ENCODE results near the gene RND3.

RND3 gene

GRCh38 chr2:150494234-150494945, 6.9 kb upstream of the RND3 start:
- in situ Hi-C loops (cut with HindIII; ENCODE audit: low sequenced_read_pairs): no loop called here

GRCh38 chr2:150491943-150492342, 4.5 kb upstream of the RND3 start:
- in situ Hi-C loops (cut with HindIII; ENCODE audit: low sequenced_read_pairs): no loop called here

- in situ Hi-C loops (cut with HindIII; ENCODE audit: low sequenced_read_pairs): no loop called here
These were observed 4.0 kb upstream of the RND3 start for GRCh38 chr2:150491430-150491829.

- in situ Hi-C loops (cut with HindIII; ENCODE audit: low sequenced_read_pairs): no loop called here
These were observed 3.0 kb upstream of the RND3 start for GRCh38 chr2:150490466-150490865.

- in situ Hi-C loops (cut with HindIII; ENCODE audit: low sequenced_read_pairs): no loop called here
These were observed 655 bp downstream of the RND3 start for GRCh38 chr2:150486539-150487484.

GRCh38 chr2:150485871-150486538, 1.5 kb downstream of the RND3 start:
- in situ Hi-C loops (cut with HindIII; ENCODE audit: low sequenced_read_pairs): no loop called here

GRCh38 chr2:150485114-150485870, 2.2 kb downstream of the RND3 start:
- in situ Hi-C loops (cut with HindIII; ENCODE audit: low sequenced_read_pairs): no loop called here

GRCh38 chr2:150484461-150485021, 2.9 kb downstream of the RND3 start:
- in situ Hi-C loops (cut with HindIII; ENCODE audit: low sequenced_read_pairs): no loop called here

- in situ Hi-C loops (cut with HindIII; ENCODE audit: low sequenced_read_pairs): no loop called here
These were observed 3.5 kb downstream of the RND3 start for GRCh38 chr2:150484006-150484405.

- in situ Hi-C loops (cut with HindIII; ENCODE audit: low sequenced_read_pairs): no loop called here
These were observed 3.9 kb downstream of the RND3 start for GRCh38 chr2:150483532-150483931.

GRCh38 chr2:150482667-150483400, 4.6 kb downstream of the RND3 start:
- in situ Hi-C loops (cut with HindIII; ENCODE audit: low sequenced_read_pairs): no loop called here

- in situ Hi-C loops (cut with HindIII; ENCODE audit: low sequenced_read_pairs): no loop called here
These were observed 5.4 kb downstream of the RND3 start for GRCh38 chr2:150482111-150482510.

- in situ Hi-C loops (cut with HindIII; ENCODE audit: low sequenced_read_pairs): no loop called here
These were observed 6.3 kb downstream of the RND3 start for GRCh38 chr2:150480971-150481830.

- in situ Hi-C loops (cut with HindIII; ENCODE audit: low sequenced_read_pairs): no loop called here
These were observed 7.2 kb downstream of the RND3 start for GRCh38 chr2:150480241-150480640.

GRCh38 chr2:150479075-150479915, 8.2 kb downstream of the RND3 start:
- in situ Hi-C loops (cut with HindIII; ENCODE audit: low sequenced_read_pairs): no loop called here

- in situ Hi-C loops (cut with HindIII; ENCODE audit: low sequenced_read_pairs): no loop called here
These were observed 9.1 kb downstream of the RND3 start for GRCh38 chr2:150478200-150478974.

- in situ Hi-C loops (cut with HindIII; ENCODE audit: low sequenced_read_pairs): no loop called here
These were observed 10.1 kb downstream of the RND3 start for GRCh38 chr2:150477347-150477746.

Measured in DLD1 (cell line).